Measurements from ENCODE around the gene BCAS3.

GRCh38 chr17:61306003-61306402, 628.4 kb downstream of the BCAS3 start:
- no peak for TF ChIP-seq EZH2phosphoT487 (IDR thresholded peaks at IDR 0.05; ENCODE audit: insufficient read depth, low read depth)
- no peak for TF ChIP-seq EZH2 (IDR thresholded peaks at IDR 0.05; ENCODE audit: insufficient read depth, poor library complexity, severe bottlenecking)
